ENCODE measurements around the gene NDUFAF2. TPM values are rescaled to one million over a fixed set of nuclear protein-coding genes. Genes with fewer than 3 reads are reported as not detected.

NDUFAF2 gene
- total and polyA plus RNA-seq, 2 of the 8 experiments (the other 6 are each of a cell fraction or from before 2014, with no cell fraction given): 10.7 to 46.5 TPM

GRCh38 chr5:61028382-61028781, 83.4 kb downstream of the NDUFAF2 start:
- no peak overlapping the region for H2BK5ac ChIP-seq (ENCODE audit: low read depth, low read length)
- H2BK20ac ChIP-seq (ENCODE audit: low read length): no peak overlapping the region
- H2AK5ac ChIP-seq (ENCODE audit: low read depth, low read length): no peak overlapping the region
- CTCF ChIA-PET (ENCODE audit: partially characterized antibody): no interaction called here
- no peak overlapping the region for H3K14ac ChIP-seq (ENCODE audit: insufficient read length)
- no peak overlapping the region for H3K27ac ChIP-seq (ENCODE audit: low read depth, low read length)
- H2BK120ac ChIP-seq (replicated peaks; ENCODE audit: low read depth, low read length): no peak overlapping the region
- FAIRE-seq: no peak
- no peaks in the 10 kb centered on the region for H3K36me3 ChIP-seq (ENCODE audit: control insufficient read depth in 2 of 4, insufficient read depth in 4 of 4, low read length in 3 of 4)
- peaks cover 0 to 2% (median 0%) of the 10 kb centered on the region in 4 experiments; a peak in 1 of 7 replicates for H3K4me1 ChIP-seq (replicated peaks in 1 of 4; ENCODE audit: control insufficient read depth in 3 of 4, insufficient read depth in 4 of 4, low read length in 3 of 4)
- H3K9ac ChIP-seq (replicated peaks in 1 of 4; ENCODE audit: extremely low read depth in 1 of 4, low read depth in 3 of 4, low read length in 3 of 4): no peak overlapping the region
- no peak for DNase-seq (ENCODE audit: low read depth in 1 of 2, low spot score in 2 of 2)
- no peaks in the 10 kb centered on the region for H3K27me3 ChIP-seq (replicated peaks in 1 of 4; ENCODE audit: control insufficient read depth in 3 of 4, extremely low read depth in 1 of 4, insufficient read depth in 3 of 4, low read length in 3 of 4)
- H3K79me2 ChIP-seq (ENCODE audit: control insufficient read depth in 1 of 2, insufficient read depth in 2 of 2, low read length in 2 of 2): 0 out of 4 replicates have a peak, but pooled peaks cover 0 to 3% of the 10 kb centered on the region in 2 experiments
- no peaks in the 10 kb centered on the region for H3K23me2 ChIP-seq (ENCODE audit: low read depth, low read length)
- no peak overlapping the region for H4K8ac ChIP-seq (ENCODE audit: extremely low read depth, insufficient read depth, low read length)
- H3K79me1 ChIP-seq (ENCODE audit: low read depth, low read length): no peaks in the 10 kb centered on the region
- no peak overlapping the region for H2BK15ac ChIP-seq (ENCODE audit: low read length)
- no peaks in the 10 kb centered on the region for H4K20me1 ChIP-seq (replicated peaks in 1 of 2; ENCODE audit: control insufficient read depth in 1 of 2, insufficient read depth in 2 of 2, low read length in 2 of 2)
- no peak overlapping the region for H3K4me3 ChIP-seq (ENCODE audit: extremely low read depth in 1 of 4, insufficient read depth in 2 of 4, low read depth in 3 of 4, low read length in 4 of 4)
- no peak overlapping the region for H3K4ac ChIP-seq (replicated peaks; ENCODE audit: insufficient read length, low read depth, low read length)
- no peak for TF ChIP-seq EZH2 (IDR thresholded peaks at IDR 0.05; ENCODE audit: low read depth, low read length, severe bottlenecking)
- TF ChIP-seq JUN (IDR thresholded peaks at IDR 0.05; ENCODE audit: low read depth, low read length): no peak
- no peak for TF ChIP-seq HDAC6 (IDR thresholded peaks at IDR 0.05; ENCODE audit: low read depth, low read length)
- TF ChIP-seq FOSL1 (IDR thresholded peaks at IDR 0.05; ENCODE audit: insufficient read depth, low read depth, low read length): no peak
- no peak for TF ChIP-seq ATF3 (IDR thresholded peaks at IDR 0.05; ENCODE audit: insufficient read depth, low read depth, low read length)
- TF ChIP-seq BCL11A (IDR thresholded peaks at IDR 0.05; ENCODE audit: low read depth in 2 of 2, low read length in 2 of 2): no peak
- TF ChIP-seq CHD1 (IDR thresholded peaks at IDR 0.05; ENCODE audit: low read depth, low read length): no peak
- no peak for TF ChIP-seq RBBP5 (IDR thresholded peaks at IDR 0.05; ENCODE audit: borderline replicate concordance, low read depth, low read length)
- TF ChIP-seq CHD2 (IDR thresholded peaks at IDR 0.05; ENCODE audit: low read length): no peak
- TF ChIP-seq RXRA (IDR thresholded peaks at IDR 0.05; ENCODE audit: insufficient read depth, low read depth, low read length): no peak
- TF ChIP-seq SP2 (IDR thresholded peaks at IDR 0.05; ENCODE audit: low read length): no peak
- no peak for TF ChIP-seq MAX (IDR thresholded peaks at IDR 0.05)
- H3K4me2 ChIP-seq (ENCODE audit: insufficient read depth in 1 of 2, low read depth in 2 of 2, low read length in 2 of 2): no peak overlapping the region
- no peak overlapping the region for H4K5ac ChIP-seq (ENCODE audit: insufficient read length, low read depth, low read length)
- H3K23ac ChIP-seq (ENCODE audit: insufficient read length): no peak overlapping the region
- H2AFZ ChIP-seq (ENCODE audit: low read length): no peak overlapping the region
- no peaks in the 10 kb centered on the region for H3K9me3 ChIP-seq (ENCODE audit: insufficient read depth in 2 of 2, low read depth in 1 of 2, low read length in 1 of 2)
- WGBS, 2 experiments (ENCODE audit: extremely low coverage in 1 of 2, insufficient coverage in 1 of 2, insufficient read length in 1 of 2, insufficient replicate concordance in 2 of 2, low coverage in 1 of 2, low lambda C conversion rate in 2 of 2, missing lambda C conversion rate in 1 of 2): 88% methylated on average over 1 of the region's 1 CpG; no CpG with 5 or more reads in 1 of the 2 experiments
- H4K91ac ChIP-seq (replicated peaks; ENCODE audit: insufficient read length, low read length): no peak overlapping the region
- H3K18ac ChIP-seq (ENCODE audit: extremely low read depth, low read length): no peak overlapping the region
- no peak overlapping the region for H3K56ac ChIP-seq (replicated peaks; ENCODE audit: insufficient read length, low read depth, low read length)
- POLR2A ChIA-PET (ENCODE audit: partially characterized antibody): no interaction called here
- H2BK12ac ChIP-seq (ENCODE audit: low read depth, low read length): no peak overlapping the region
